Fibroblast of villous mesenchyme (primary cell): ENCODE measurements around the gene NFKBIB. TPM values are rescaled to one million over a fixed set of nuclear protein-coding genes. Genes with fewer than 3 reads are reported as not detected.

Experiments used
- DNase-seq: peaks from one replicate; pipeline ENCODE4 v3.0.0-alpha.2; 2010; ENCODE audit warnings: low read depth
- H3K4me3 ChIP-seq: 2 replicates; pipeline ENCODE4 v1.5.1; 2011; ENCODE audit warnings: low read depth, mild to moderate bottlenecking, low read length
- total RNA-seq: library from RNA; depleted of rRNA; stranded (reverse); fragments of >200 nt; gene quantifications from 2 replicates; pipeline ENCODE4 v1.2.3, GENCODE V29; 2012
- TF ChIP-seq, protein P1 (sequence below): IDR thresholded peaks from 2 replicates; pipeline ENCODE4 v1.5.1; 2012; ENCODE audit warnings: low read depth, mild to moderate bottlenecking, low read length; ENCODE audit not compliant: insufficient read depth

NFKBIB gene
- total RNA-seq, 1 donor, result 7.3 TPM

DNA sequence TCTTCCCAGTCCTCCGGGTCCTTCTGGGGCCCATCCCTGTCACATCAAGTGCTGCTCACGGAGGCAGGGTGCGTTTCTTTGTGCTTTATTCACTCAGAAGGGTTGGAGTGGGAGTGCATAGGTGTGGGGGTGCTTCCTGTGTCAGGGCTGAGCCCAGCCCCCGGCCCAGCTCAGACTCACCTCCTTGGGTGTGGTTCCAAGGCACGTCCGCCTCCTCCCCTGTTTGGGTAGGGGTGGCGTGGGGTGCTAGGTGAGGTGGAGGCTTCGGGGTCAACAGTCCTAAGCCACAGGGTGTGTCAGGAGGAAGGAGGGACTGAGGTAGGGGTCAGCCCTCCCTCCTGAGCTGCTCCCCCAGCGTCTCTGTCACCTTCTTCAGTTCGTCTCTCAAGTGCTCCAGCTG, 9.1 kb downstream of the NFKBIB start:
- TF ChIP-seq, protein P1, sequence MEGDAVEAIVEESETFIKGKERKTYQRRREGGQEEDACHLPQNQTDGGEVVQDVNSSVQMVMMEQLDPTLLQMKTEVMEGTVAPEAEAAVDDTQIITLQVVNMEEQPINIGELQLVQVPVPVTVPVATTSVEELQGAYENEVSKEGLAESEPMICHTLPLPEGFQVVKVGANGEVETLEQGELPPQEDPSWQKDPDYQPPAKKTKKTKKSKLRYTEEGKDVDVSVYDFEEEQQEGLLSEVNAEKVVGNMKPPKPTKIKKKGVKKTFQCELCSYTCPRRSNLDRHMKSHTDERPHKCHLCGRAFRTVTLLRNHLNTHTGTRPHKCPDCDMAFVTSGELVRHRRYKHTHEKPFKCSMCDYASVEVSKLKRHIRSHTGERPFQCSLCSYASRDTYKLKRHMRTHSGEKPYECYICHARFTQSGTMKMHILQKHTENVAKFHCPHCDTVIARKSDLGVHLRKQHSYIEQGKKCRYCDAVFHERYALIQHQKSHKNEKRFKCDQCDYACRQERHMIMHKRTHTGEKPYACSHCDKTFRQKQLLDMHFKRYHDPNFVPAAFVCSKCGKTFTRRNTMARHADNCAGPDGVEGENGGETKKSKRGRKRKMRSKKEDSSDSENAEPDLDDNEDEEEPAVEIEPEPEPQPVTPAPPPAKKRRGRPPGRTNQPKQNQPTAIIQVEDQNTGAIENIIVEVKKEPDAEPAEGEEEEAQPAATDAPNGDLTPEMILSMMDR, result no peak
- DNase-seq, result no peak
- no peak overlapping the region for H3K4me3 ChIP-seq

DNA sequence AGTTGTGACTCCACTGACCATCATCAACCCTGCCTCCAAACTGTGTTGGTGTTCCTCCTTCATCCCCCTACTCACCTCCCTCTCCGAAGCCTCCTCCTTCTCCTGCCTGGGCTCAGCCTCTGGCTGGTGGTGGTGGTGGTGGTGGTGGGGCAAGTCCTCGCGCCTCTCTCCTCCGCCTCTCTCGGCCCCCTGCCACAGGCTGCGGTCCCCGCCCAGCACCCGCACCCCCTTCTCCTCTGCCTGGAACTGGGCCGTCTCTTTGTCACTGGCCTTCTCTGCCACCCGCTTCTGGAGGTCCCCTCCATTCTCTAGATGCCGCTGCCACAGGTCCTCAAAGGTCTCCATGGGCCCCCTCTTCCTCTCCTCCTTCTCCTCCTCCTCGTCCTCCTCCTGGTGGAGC, 10.7 kb downstream of the NFKBIB start:
- TF ChIP-seq, protein P1, result no peak

GRCh38 chr19:38911388-38912001, 11.7 kb downstream of the NFKBIB start:
- no peak overlapping the region for H3K4me3 ChIP-seq
- TF ChIP-seq, protein P1, result no peak
- no peak for DNase-seq

More for the DNA sequence above, 10.7 kb downstream of the NFKBIB start:
- H3K4me3 ChIP-seq, result no peak overlapping the region
- DNase-seq, result no peak

- no peak overlapping the region for H3K4me3 ChIP-seq
- DNase-seq, result peak; percentile 14
- TF ChIP-seq, protein P1, result no peak
Observed at GRCh38 chr19:38912600-38913514, 13.1 kb downstream of the NFKBIB start.

- DNase-seq, result no peak
- H3K4me3 ChIP-seq, result no peak overlapping the region
- TF ChIP-seq, protein P1, result no peak
Observed at GRCh38 chr19:38913958-38914357, 14.2 kb downstream of the NFKBIB start.

GRCh38 chr19:38915329-38916321, 15.9 kb downstream of the NFKBIB start:
- no peak for DNase-seq
- TF ChIP-seq, protein P1, result no peak
- no peak overlapping the region for H3K4me3 ChIP-seq
